Measurements from ENCODE around the gene PRKAG2.

- TF ChIP-seq, protein P1, sequence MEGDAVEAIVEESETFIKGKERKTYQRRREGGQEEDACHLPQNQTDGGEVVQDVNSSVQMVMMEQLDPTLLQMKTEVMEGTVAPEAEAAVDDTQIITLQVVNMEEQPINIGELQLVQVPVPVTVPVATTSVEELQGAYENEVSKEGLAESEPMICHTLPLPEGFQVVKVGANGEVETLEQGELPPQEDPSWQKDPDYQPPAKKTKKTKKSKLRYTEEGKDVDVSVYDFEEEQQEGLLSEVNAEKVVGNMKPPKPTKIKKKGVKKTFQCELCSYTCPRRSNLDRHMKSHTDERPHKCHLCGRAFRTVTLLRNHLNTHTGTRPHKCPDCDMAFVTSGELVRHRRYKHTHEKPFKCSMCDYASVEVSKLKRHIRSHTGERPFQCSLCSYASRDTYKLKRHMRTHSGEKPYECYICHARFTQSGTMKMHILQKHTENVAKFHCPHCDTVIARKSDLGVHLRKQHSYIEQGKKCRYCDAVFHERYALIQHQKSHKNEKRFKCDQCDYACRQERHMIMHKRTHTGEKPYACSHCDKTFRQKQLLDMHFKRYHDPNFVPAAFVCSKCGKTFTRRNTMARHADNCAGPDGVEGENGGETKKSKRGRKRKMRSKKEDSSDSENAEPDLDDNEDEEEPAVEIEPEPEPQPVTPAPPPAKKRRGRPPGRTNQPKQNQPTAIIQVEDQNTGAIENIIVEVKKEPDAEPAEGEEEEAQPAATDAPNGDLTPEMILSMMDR (IDR thresholded peaks at IDR 0.05 in 8 of 11, conservative IDR thresholded peaks at IDR 0.05 in 3 of 11): no peak
- TF ChIP-seq POLR2AphosphoS5 (IDR thresholded peaks at IDR 0.05): no peak
Observed at GRCh38 chr7:151756866-151757265, 120.0 kb downstream of the PRKAG2 start.
